ENCODE results near the gene FCRL1. TPM values are rescaled to one million over a fixed set of nuclear protein-coding genes. Genes with fewer than 3 reads are reported as not detected.

FCRL1 gene
- total and polyA plus RNA-seq, 2 of the 8 experiments (the other 6 are each of a cell fraction or from before 2014, with no cell fraction given), result not detected

GRCh38 chr1:157849229-157849875 is 29.4 kb upstream of the FCRL1 start (continued):
- no peak for TF ChIP-seq GTF2F1 (IDR thresholded peaks at IDR 0.05; ENCODE audit: borderline replicate concordance, low read depth, low read length)

Data from H1 (cell line).